RWPE1 (cell line): ENCODE data around the gene RPL35A.
"Not testable (repeated sequence)": the region's sequence is repeated elsewhere in the genome, so short reads cannot be mapped to it uniquely, and the experiment has no call there.

Experiments
- CTCF ChIA-PET: fragments of 350-600 bp; sonication (Branson Sonifier 250); formaldehyde crosslinking; extraction: SDS; loops from one replicate; lab custom pipeline; 2021; lab: Yijun Ruan, JAX
- POLR2A ChIA-PET: fragments of 400-600 bp; formaldehyde crosslinking; extraction: SDS; loops from one replicate; lab custom pipeline; 2020; ENCODE audit warnings: antibody characterized with exemption; ENCODE audit not compliant: low non-redundant PET; lab: Yijun Ruan, JAX
- DNase-seq: peaks from one replicate; pipeline ENCODE4 v3.0.0; 2012; ENCODE audit warnings: low spot score
- H3K27ac ChIP-seq: fragments of 450-650 bp; 2 replicates; pipeline ENCODE4 v1.5.1; 2017
- TF ChIP-seq, protein P1 (sequence below): fragments of 450-650 bp; conservative IDR thresholded peaks from 2 replicates; pipeline ENCODE4 v1.5.1; 2017; ENCODE audit warnings: low read depth, mild to moderate bottlenecking

Gene RPL35A

DNA sequence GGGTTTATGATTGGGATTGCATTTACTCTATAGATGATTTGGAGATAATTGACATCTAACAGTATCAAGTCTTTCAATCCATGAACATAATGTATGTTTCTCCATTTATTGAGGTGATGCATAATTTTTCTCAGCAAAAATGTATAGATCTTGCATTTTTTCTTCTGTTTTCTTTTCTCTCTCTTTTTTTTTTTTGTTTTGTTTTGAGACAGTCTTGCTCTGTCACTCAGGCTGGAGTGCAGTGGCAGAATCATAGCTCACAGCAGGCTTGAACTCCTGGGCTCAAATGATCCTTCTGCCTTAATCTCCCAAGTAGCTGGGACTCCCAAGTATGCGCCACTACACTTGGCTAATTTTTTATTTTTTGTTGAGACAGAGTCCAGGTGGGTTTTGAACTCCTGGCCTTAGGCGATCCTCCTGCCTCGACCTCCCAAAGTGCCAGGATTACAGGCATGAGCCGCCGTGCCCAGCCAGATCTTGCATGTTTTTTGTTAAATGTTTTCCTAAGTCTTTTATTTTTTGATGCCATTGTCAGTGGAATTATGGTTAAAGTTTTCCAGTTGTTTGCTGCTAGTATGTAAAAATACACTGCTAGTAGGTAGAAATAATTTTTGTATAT is 13.1 kb downstream of the RPL35A start:
- CTCF ChIA-PET: no interaction called here
- TF ChIP-seq, protein P1, sequence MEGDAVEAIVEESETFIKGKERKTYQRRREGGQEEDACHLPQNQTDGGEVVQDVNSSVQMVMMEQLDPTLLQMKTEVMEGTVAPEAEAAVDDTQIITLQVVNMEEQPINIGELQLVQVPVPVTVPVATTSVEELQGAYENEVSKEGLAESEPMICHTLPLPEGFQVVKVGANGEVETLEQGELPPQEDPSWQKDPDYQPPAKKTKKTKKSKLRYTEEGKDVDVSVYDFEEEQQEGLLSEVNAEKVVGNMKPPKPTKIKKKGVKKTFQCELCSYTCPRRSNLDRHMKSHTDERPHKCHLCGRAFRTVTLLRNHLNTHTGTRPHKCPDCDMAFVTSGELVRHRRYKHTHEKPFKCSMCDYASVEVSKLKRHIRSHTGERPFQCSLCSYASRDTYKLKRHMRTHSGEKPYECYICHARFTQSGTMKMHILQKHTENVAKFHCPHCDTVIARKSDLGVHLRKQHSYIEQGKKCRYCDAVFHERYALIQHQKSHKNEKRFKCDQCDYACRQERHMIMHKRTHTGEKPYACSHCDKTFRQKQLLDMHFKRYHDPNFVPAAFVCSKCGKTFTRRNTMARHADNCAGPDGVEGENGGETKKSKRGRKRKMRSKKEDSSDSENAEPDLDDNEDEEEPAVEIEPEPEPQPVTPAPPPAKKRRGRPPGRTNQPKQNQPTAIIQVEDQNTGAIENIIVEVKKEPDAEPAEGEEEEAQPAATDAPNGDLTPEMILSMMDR: no peak
- POLR2A ChIA-PET: interaction anchor here (0.6 kb wide), 1 partner anchor 13 kb away, joined by 3 read pairs; no protein-coding TSS in a partner anchor
- no peak for DNase-seq
- no peak overlapping the region for H3K27ac ChIP-seq

DNA sequence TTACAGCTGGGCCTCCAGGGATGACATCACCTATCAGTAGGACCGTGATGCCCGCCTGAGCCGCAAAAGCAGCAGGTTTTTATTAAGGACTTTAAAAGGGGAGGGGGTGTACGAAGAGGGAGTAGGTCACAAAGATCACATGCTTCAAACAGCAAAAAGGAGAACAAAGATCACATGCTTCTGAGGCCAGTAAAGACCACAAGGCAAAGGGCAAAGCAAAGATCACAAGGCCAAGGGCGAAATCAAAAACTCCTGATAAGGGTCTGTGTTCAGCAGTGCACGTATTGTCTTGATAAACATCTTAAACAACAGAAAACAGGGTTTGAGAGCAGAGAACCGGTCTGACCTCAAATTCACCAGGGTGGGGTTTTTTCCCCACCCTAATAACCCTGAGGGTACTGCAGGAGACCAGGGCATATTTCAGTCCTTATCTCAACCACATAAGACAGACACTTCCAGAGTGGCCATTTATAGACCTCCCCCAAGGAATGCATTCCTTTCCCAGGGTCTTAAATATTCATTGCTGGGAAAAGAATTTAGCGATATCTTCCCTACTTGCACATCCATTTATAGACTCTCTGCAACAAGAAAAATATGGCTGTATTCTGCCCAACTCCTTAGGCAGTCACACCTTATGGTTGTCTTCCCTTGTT is 17.5 kb downstream of the RPL35A start:
- CTCF ChIA-PET, POLR2A ChIA-PET, H3K27ac ChIP-seq, DNase-seq: not testable (repeated sequence)

DNA sequence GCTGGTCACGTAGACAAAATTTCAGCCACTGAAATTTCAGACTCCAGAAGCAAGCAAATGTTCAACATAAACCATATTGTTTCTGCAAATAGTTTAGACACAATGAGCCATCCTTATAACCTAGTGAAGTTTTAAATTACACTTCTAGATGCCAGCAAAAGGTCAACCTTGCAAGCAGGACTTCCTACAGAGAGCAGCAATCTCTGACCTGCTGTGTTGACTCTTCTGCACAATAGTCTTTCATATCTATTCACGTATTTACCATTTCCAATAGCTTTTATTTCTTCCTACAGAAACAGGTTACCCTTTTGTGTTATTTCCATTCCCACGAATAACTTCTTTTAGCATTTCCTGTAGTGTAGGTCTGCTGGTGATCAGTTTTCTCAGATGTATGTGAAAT is 20.6 kb downstream of the RPL35A start:
- DNase-seq: no peak
- POLR2A ChIA-PET: no interaction called here
- TF ChIP-seq, protein P1: no peak
- no peak overlapping the region for H3K27ac ChIP-seq
- CTCF ChIA-PET: interaction anchor here (0.5 kb wide), 1 partner anchor 65 kb away, joined by 5 read pairs; no protein-coding TSS in a partner anchor

- CTCF ChIA-PET: interaction anchor here (0.6 kb wide), 1 partner anchor 11 kb away, joined by 4 read pairs; no protein-coding TSS in a partner anchor
- no peak for DNase-seq
- no peak overlapping the region for H3K27ac ChIP-seq
- POLR2A ChIA-PET: no interaction called here
- TF ChIP-seq, protein P1: no peak
Measured at GRCh38 chr3:197974016-197974415, 24.0 kb downstream of the RPL35A start.

DNA sequence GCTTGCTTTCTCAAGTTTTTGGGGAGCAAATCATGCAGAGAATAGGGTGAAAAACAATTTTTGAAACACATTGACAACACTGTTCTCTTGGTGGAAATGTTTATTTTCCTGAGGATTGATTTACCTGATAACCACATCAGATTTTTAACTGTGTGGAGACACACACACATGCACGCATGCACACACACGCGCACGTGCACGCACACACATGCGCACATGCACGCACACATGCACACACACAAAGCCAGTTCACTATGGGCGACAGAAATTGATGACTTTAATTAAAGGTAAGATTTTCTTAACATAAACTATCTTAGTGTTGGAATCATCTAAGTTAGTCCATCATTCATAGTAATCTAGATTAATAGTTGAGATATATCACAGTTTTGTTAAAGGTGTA is 25.3 kb downstream of the RPL35A start:
- no peak overlapping the region for H3K27ac ChIP-seq
- TF ChIP-seq, protein P1: no peak
- POLR2A ChIA-PET: no interaction called here
- CTCF ChIA-PET: no interaction called here
- DNase-seq: no peak

- TF ChIP-seq, protein P1: no peak
- ChIA-PET CTCF (no interaction called here), POLR2A (no interaction called here)
- H3K27ac ChIP-seq: no peak overlapping the region
- no peak for DNase-seq
Measured at GRCh38 chr3:197983076-197983475, 33.1 kb downstream of the RPL35A start.

DNA sequence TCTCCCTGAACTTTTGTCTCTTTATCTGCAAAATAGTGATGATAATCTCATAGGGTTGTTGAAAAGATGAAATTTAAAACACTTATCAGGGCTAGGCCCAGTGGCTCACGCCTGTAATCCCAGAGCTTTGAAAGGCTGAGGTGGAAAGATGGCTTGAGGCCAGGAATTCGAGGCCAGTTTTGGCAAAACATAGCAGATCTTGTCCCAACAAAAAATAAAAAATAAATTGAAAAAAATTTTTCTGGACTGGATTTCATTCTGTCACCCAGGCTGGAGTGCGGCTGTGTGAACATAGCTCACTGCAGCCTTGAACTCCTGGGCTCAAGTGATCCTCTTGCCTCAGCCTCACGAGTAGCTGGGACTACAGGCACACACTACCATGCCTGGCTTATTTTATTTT is 39.7 kb downstream of the RPL35A start:
- no peak for DNase-seq
- ChIA-PET CTCF (interaction anchor here (0.6 to 0.7 kb wide), 2 partner anchors 20 to 119 kb away, joined by 3 to 5 read pairs; no protein-coding TSS in a partner anchor), POLR2A (no interaction called here)
- no peak overlapping the region for H3K27ac ChIP-seq
- TF ChIP-seq, protein P1: no peak
